NCI-H1694 (cell line): ENCODE results near the gene ZNF74.

Source experiments
- DNase-seq: peaks from one replicate; lab custom pipeline; 2025; lab: John Stamatoyannopoulos, UW

The ZNF74 gene

GRCh38 chr22:20433191-20433590 is 39.2 kb downstream of the ZNF74 start:
- no peak for DNase-seq

DNA sequence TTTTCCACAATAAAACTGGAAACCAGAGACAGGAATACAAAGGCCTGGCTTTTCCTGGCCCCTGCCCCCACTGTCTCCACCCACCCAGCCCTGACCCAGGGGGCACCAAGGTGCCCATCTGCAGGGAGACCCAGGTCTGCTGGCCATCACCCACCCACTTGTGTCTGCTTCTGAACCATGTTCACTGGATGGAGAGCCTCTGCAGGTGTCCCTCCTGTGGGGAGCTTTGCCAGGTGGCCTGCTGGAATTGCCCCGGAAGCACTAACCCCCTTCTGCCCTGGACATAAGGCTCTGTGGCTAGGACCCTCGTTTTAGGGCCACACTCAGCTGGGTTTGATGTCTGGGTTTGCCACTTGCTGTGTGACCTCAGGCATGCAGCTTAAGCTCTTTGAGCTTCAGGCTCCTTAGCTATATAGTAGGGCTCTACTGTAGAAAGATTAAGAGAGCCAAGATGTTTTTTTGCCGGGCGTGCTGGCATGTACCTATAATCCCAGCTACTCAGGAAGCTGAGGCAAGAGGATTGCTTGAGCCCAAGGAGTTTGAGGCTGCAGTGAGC is 39.8 kb downstream of the ZNF74 start:
- no peak for DNase-seq

- DNase-seq: no peak
Measured at GRCh38 chr22:20434264-20434751, 40.4 kb downstream of the ZNF74 start.

DNA sequence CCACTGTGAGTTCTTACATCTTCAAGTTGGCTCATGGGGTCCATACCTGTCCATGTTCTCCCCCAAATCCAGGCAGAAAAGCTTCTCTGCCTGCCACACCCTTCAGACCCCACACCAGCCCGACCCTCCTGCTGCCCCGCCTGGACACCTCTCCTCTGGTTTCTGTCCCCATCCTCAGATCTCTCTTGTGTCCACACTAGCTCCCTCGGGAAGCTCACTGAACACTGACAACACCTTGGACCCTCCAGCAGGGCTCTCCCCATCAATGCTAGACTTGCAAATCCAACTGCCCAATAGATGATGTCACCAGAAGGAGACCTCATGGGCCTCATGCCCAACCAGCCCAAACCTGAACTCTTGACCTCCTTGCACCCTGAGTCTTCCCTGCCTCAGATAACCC is 40.8 kb downstream of the ZNF74 start:
- no peak for DNase-seq

- DNase-seq: no peak
Measured at GRCh38 chr22:20435436-20436306, 41.7 kb downstream of the ZNF74 start.

GRCh38 chr22:20436307-20436767 is 42.4 kb downstream of the ZNF74 start:
- no peak for DNase-seq

DNA sequence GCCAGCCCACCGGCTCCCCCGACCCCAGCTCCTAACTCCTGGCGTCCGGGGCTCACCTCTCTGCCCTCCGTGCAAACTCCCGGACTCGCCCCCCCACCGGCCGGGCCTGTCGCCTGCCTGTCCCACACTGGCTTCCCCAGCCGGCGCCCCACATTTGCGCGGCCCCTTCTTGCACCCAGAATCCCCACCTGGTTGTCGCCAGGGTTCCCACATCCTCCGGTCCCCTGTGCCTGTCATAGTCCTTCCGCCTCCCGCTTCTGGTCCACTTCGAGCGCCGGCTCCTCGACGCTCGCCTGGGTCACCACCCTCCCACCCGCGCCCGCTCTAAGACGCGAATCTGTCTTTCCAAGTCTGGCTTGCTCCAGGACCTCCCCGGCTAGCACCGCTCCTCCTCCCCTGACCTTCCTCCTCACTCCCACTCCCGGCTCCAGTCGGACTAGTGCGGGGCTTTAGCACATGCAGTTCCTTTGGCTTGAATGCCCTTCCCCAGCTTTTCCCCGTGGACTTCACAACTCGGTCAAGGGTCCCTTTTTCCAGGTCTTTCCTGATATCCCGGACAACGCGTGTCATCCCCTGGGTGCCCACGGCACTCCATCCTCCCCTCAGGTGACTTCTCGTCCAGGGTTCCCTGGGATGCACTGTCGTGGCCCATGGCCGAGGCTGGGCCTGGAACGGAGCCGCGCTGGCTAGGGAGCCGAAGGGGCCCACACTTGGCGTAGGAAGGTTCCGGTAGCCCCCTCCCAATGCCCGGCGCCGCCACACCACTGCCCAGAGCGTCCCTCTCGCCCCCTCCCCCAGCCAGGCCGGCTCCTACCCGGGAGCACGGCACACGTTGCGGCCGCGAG is 43.0 kb downstream of the ZNF74 start:
- DNase-seq: no peak

DNA sequence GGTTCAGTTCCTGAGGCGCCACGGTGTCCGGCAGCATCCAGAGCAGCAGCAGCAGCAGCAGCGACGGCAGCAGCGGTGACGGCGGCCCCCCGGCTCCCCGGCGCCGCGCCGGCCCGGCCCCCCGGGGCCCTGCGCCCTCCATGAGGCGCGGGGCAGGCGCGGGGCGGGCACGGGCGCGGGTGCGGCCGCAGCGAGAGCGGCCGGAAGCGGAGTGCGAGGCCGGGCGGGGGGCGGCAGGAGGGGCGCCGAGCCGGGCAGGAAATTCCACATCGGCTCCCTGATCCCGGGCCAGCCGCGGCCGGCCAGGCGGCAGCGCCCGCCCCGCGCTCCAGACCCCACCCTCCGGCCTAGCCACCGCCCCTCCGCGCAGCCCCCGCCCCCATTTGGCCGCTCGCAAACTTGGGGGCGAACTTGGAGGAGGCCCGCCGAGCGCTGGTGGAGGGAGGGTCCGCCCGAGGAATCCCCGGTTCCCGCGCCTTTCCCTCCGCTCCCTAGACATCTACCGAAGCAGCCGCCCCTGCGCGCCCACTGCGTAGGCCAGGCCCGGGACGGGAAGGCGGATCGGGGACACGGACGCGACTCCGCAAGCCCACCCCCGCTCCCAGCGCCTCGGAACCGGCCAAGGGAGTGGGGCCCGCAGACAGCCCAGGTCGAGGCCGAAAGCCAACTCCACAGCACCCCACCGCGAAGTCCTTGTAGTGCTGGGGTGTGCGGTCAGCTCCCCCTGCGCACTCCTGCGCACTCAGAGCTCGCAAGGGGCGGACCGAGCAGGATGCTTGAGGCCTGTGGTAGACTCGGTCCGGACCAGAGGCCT is 43.9 kb downstream of the ZNF74 start, which contains the start of gene SCARF2:
SCARF2 (minus strand) TSS at position 213 of the 814 bp plus-strand sequence; CDS start at position 142, 71 bp downstream.
- DNase-seq: no peak

- DNase-seq: no peak
Measured at GRCh38 chr22:20438427-20438677, 44.4 kb downstream of the ZNF74 start.

DNA sequence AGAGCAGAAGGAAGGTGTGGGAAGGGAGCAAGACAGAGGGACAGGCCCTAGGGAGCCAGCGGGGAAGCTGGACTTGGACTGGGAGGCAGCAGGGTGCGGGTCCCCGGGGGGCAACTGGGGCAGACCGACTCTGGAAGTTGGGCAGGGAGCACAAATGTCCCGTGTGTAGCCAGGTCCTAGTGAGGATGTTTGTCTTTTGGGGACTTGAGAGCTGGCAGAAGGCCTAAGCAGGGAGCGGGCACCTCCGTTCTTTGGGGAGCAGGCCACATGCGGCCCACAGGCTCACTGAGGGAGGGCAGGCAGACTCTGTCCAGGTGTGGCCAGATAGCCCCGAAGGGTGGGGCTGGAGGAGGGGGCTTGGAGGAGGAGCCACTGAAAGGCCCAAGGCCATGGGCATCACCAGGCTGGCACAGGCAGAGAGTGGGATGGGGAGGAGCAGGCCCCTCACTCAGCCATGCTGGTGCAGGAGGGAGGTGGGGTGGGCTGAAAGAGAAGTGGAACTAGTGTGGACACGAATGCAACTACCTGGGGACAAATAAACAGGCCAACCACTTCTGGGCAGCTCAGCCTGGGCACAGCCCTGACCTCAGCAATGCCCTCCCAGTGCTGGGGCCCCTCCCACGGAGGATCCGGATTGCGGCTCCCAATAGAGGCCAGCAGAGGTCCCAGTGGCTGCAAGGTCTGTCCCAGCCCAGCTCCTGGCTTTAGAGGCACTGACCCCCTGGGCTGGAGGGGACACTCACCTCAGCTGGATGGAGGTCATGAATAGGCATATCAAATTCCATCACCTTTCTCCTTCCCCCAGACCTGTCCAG is 44.9 kb downstream of the ZNF74 start:
- no peak for DNase-seq

DNA sequence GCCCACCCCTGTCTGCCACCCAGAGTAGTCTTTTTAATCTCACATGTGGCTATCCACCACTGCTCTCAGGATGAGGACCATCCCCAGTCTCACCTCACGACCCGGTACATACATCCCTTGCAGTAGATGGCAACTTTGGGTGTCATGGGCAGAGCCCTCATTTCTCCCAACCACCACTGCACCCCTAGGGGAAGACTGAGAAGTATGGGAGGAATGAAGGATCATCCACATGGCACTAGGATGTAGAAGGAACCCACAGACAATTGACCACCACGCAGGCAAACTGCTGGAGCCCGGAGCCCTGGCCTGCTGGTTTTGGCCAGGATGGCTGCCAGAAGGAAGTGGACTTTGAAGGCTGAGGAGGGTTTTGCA is 45.6 kb downstream of the ZNF74 start:
- DNase-seq: no peak

- DNase-seq: no peak
Measured at GRCh38 chr22:20439928-20440575, 46.1 kb downstream of the ZNF74 start.

DNA sequence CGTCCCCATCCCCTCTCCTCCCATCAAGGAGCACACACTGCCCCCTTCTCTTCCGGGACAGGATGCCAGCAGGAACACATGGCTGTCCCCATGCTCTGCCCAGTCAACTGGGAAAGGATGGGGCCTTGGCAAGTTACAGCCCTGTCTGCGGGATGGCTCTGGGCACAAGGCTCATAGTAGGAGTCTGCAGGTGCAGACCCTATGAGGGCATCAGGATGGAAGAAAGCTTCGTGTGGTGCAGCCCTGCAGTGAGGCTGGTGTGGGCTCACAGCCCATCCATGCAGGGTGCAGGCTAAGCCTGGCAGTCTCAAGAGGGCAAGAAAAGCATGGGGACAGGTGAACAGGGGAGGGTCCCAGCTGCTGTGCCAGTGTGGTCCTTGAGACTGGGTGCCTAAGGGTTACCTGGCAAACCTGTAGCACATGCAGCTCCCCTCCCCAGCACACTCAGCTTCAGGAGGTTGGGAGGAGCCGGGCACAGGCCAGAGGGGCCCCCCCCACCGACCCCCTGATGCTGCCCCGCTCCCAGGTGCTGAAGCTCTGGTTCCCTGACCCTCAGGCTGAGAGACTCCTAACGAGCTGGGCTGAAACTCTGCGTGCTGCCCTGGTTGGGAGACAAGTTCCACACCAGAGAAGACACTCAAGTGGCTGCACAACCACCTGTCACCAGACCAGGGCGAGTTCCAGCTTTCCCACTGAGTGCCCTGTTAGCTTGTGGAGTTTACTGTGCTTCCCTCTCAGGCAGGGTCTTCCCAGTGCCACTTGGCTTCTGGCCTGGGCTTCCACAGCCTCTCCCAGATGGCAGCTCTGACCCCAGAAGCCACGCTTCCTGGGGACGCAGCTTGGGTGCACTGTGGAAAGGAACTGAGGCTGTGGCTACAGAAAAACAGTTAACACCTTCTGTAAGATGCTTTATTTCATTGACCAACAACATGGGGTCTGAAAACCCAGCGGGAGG is 47.0 kb downstream of the ZNF74 start:
- DNase-seq: no peak

DNA sequence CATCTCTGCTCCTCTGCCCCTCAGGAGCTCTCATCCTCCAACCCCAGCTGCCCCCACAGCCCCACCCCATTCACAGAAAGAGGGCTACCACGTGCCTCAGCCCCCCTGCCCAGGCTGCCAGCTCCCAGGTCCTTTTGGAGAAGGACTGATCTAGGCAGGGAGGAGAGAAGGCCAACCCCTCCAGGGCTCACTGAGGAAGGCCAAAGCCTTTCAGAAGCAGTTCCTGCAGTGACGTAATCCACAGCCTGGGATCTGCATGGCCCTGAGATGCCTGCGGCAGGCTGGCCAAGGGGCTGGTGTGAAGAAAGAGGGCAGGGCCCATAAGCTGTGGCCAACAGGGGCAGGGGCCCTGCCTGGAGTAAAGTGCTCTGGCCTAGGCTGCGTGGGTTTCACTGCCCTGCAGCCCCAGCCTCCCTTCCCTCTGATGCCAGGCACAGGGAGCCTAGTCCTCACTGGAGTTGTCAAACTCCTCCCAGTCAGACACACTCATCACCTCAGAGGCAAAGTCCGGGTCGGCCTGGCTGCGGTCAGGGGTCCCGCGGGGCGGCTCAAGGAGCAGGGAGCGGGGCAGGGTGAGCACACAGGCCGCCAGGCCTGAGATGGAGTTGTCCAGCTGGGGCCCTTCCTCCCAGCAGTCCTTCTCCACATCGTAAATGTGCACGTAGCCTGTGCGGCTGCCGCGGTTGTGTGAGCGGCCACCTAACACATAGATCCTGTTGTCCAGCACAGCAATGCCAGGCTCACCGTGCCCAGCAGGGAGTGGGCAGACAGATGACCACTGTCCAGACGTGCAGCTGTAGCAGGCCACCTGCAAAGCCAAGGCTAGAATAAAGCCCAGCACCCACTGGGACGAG is 47.9 kb downstream of the ZNF74 start:
- no peak for DNase-seq

GRCh38 chr22:20442485-20443284 is 48.7 kb downstream of the ZNF74 start:
- DNase-seq: no peak

- DNase-seq: no peak
Measured at GRCh38 chr22:20444325-20444724, 50.4 kb downstream of the ZNF74 start.

GRCh38 chr22:20446383-20446970 is 52.5 kb downstream of the ZNF74 start:
- no peak for DNase-seq
